H9 (cell line): ENCODE measurements around the gene KRT2. TPM values are rescaled to one million over a fixed set of nuclear protein-coding genes. Genes with fewer than 3 reads are reported as not detected.

Experiments
- DNase-seq: peaks from one replicate; pipeline ENCODE4 v3.0.0-alpha.2; 2017
- H2AFZ ChIP-seq: one replicate; pipeline ENCODE4 v1.6.1; 2013; ENCODE audit warnings: mild to moderate bottlenecking, low read length, control low read depth, moderate library complexity
- H2AK5ac ChIP-seq: 2 replicates; pipeline ENCODE4 v1.6.1; 2013; ENCODE audit warnings: low read length, control low read depth, mixed read lengths; ENCODE audit not compliant: insufficient read length
- H2BK120ac ChIP-seq: one replicate; pipeline ENCODE4 v1.6.1; 2013; ENCODE audit warnings: low read depth, mild to moderate bottlenecking, low read length, control low read depth, inconsistent platforms; ENCODE audit not compliant: poor library complexity, severe bottlenecking
- H2BK12ac ChIP-seq: 2 replicates; pipeline ENCODE4 v1.6.1; 2013; ENCODE audit warnings: low read length, control low read depth, mixed read lengths, low read depth; ENCODE audit not compliant: insufficient read length
- H2BK15ac ChIP-seq: 2 replicates; pipeline ENCODE4 v1.6.1; 2013; ENCODE audit warnings: low read depth, low read length, control low read depth
- H2BK20ac ChIP-seq: one replicate; pipeline ENCODE4 v1.6.1; 2013; ENCODE audit warnings: low read depth, mild to moderate bottlenecking, low read length, control low read depth, inconsistent platforms; ENCODE audit not compliant: poor library complexity, severe bottlenecking
- H2BK5ac ChIP-seq: 2 replicates; pipeline ENCODE4 v1.6.1; 2013; ENCODE audit warnings: low read length, control low read depth, mixed read lengths; ENCODE audit not compliant: insufficient read length
- H3K14ac ChIP-seq: 2 replicates; pipeline ENCODE4 v1.6.1; 2013; ENCODE audit warnings: low read length, control low read depth; ENCODE audit not compliant: insufficient read depth
- H3K18ac ChIP-seq: 2 replicates; pipeline ENCODE4 v1.6.1; 2013; ENCODE audit warnings: low read depth, mild to moderate bottlenecking, mixed read lengths, low read length, control low read depth; ENCODE audit not compliant: insufficient read length
- H3K23ac ChIP-seq: 2 replicates; pipeline ENCODE4 v1.6.1; 2013; ENCODE audit warnings: low read length, control low read depth, mixed read lengths, low read depth; ENCODE audit not compliant: insufficient read length
- H3K23me2 ChIP-seq: 2 replicates; pipeline ENCODE4 v1.6.1; 2013; ENCODE audit warnings: low read depth, mild to moderate bottlenecking, mixed read lengths, low read length, control low read depth; ENCODE audit not compliant: insufficient read length, poor library complexity, severe bottlenecking
- H3K27ac ChIP-seq: 2 replicates; pipeline ENCODE4 v1.5.1; 2013; ENCODE audit warnings: low read length, control low read depth, mixed read lengths, low read depth; ENCODE audit not compliant: insufficient read length
- H3K27me3 ChIP-seq: 2 replicates; pipeline ENCODE4 v1.6.1; 2013; ENCODE audit warnings: low read length, control low read depth, inconsistent platforms; ENCODE audit not compliant: insufficient read depth
- H3K4ac ChIP-seq: 2 replicates; pipeline ENCODE4 v1.6.1; 2013; ENCODE audit warnings: low read depth, mild to moderate bottlenecking, control low read depth, inconsistent platforms, low read length, moderate library complexity
- H3K4me1 ChIP-seq: 2 replicates; pipeline ENCODE4 v1.6.1; 2013; ENCODE audit warnings: low read length, control low read depth, inconsistent platforms; ENCODE audit not compliant: insufficient read depth
- H3K4me2 ChIP-seq: 2 replicates; pipeline ENCODE4 v1.6.1; 2013; ENCODE audit warnings: low read length, control low read depth, mixed read lengths; ENCODE audit not compliant: insufficient read length, insufficient read depth
- H3K56ac ChIP-seq: 2 replicates; pipeline ENCODE4 v1.6.1; 2013; ENCODE audit warnings: low read depth, mild to moderate bottlenecking, mixed read lengths, low read length, control low read depth; ENCODE audit not compliant: insufficient read length
- H3K79me1 ChIP-seq: 2 replicates; pipeline ENCODE4 v1.6.1; 2013; ENCODE audit warnings: low read depth, mild to moderate bottlenecking, moderate library complexity, low read length, control low read depth, inconsistent platforms; ENCODE audit not compliant: insufficient read depth, poor library complexity, severe bottlenecking
- H3K79me2 ChIP-seq: 2 replicates; pipeline ENCODE4 v1.6.1; 2013; ENCODE audit warnings: low read length, control low read depth, inconsistent platforms; ENCODE audit not compliant: insufficient read depth
- H3K9ac ChIP-seq: 2 replicates; pipeline ENCODE4 v1.6.1; 2013; ENCODE audit warnings: low read length, control low read depth, mixed read lengths; ENCODE audit not compliant: insufficient read length; ENCODE audit errors: extremely low read depth
- H3K9me3 ChIP-seq: one replicate; pipeline ENCODE4 v1.6.1; 2013; ENCODE audit warnings: low read depth, low read length, inconsistent platforms; ENCODE audit not compliant: control insufficient read depth
- H3T11ph ChIP-seq: one replicate; pipeline ENCODE4 v1.6.1; 2013; ENCODE audit warnings: mild to moderate bottlenecking, low read length, control low read depth, inconsistent platforms
- H4K20me1 ChIP-seq: one replicate; pipeline ENCODE4 v1.6.1; 2013; ENCODE audit not compliant: control insufficient read depth, insufficient read length, insufficient read depth
- H4K5ac ChIP-seq: 2 replicates; pipeline ENCODE4 v1.6.1; 2013; ENCODE audit warnings: low read depth, mild to moderate bottlenecking, mixed read lengths, low read length, control low read depth; ENCODE audit not compliant: insufficient read length
- H4K8ac ChIP-seq: replicated peaks from 2 replicates; pipeline ENCODE4 v1.6.1; 2013; ENCODE audit warnings: low read length, control low read depth, mixed read lengths, low read depth; ENCODE audit not compliant: insufficient read length
- H4K91ac ChIP-seq: 2 replicates; pipeline ENCODE4 v1.6.1; 2013; ENCODE audit warnings: low read depth, mild to moderate bottlenecking, moderate library complexity, mixed read lengths, low read length, control low read depth; ENCODE audit not compliant: insufficient read length
- H3K27ac Mint-ChIP-seq, 3 experiments: 2 replicates in 2 of 3; 3 replicates in 1 of 3; pipeline ENCODE4 v1.8.0; 2020 to 2021; ENCODE audit warnings: mixed read lengths in 3 of 3, mild to moderate bottlenecking in 1 of 3, moderate library complexity in 1 of 3
- H3K27me3 Mint-ChIP-seq: 2 replicates; pipeline ENCODE4 v1.8.0; 2021; ENCODE audit warnings: low read depth, mild to moderate bottlenecking, moderate library complexity, mixed read lengths
- H3K36me3 Mint-ChIP-seq, 3 experiments: 2 replicates in 2 of 3; 3 replicates in 1 of 3; pipeline ENCODE4 v1.8.0; 2020 to 2021; ENCODE audit warnings: low read depth in 3 of 3, mixed read lengths in 3 of 3; ENCODE audit not compliant: insufficient read depth in 1 of 3
- H3K4me1 Mint-ChIP-seq, 2 experiments: 2 replicates each; pipeline ENCODE4 v1.8.0; 2020; ENCODE audit warnings: mixed read lengths in 2 of 2
- H3K4me3 Mint-ChIP-seq, 2 experiments: 2 replicates in 1 of 2; 3 replicates in 1 of 2; pipeline ENCODE4 v1.8.0; 2020 to 2021; ENCODE audit warnings: mild to moderate bottlenecking in 2 of 2, mixed read lengths in 2 of 2, moderate library complexity in 1 of 2
- H3K9me3 Mint-ChIP-seq, 2 experiments: 2 replicates in 1 of 2; 3 replicates in 1 of 2; pipeline ENCODE4 v1.8.0; 2020; ENCODE audit warnings: mild to moderate bottlenecking in 2 of 2, mixed read lengths in 2 of 2, moderate library complexity in 1 of 2
- CTCF ChIP-seq: fragments of 200-600 bp; sonication (generic); conservative IDR thresholded peaks from 3 replicates; pipeline ENCODE4 v1.8.0; 2021; ENCODE audit warnings: antibody characterized with exemption, mild to moderate bottlenecking
- WGBS: extraction: QIAGEN DNeasy Blood & Tissue Kit; methylation state at CpG from one replicate; pipeline ENCODE4 v1.1.7; 2013; ENCODE audit warnings: missing lambda C conversion rate, low lambda C conversion rate, mixed read lengths; ENCODE audit not compliant: insufficient read length; ENCODE audit errors: extremely low coverage; 5-methylcytosine and 5-hydroxymethylcytosine counted together
- total RNA-seq: library from RNA; stranded (reverse); gene quantifications from 2 replicates; pipeline ENCODE4 v1.2.1, GENCODE V29; 2021

Gene KRT2
- total RNA-seq, 1 experiment from 2014 or later: not detected

DNA sequence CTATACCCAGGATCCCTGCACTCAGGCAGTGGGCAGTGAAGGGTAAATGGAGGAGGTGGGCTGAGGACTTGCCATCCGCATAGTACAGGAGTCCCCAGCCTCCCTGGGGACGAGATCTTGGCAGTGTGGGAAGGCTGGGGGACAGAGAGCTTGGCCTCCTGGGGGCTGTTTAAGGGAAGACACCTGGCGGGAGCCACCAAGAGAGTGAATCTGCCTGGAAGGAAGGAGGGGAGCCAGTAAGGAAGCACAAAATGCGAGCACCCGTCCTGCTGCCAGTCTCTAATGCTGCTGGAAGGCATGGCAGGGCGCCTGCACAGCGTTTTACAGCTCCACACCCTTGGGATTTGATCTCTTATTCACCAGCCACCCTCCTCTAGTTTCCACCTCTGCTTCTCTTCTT lies 7.4 kb upstream of the KRT2 start:
- H3K27me3 Mint-ChIP-seq: peaks cover 25% of the 10 kb centered on the region
- Histone ChIP-seq H2BK120ac (no peak overlapping the region), H4K91ac (no peak overlapping the region)

More for the DNA sequence above, 7.4 kb upstream of the KRT2 start:
- Histone ChIP-seq H3K4ac (no peak overlapping the region), H3K27ac (no peak overlapping the region), H2BK12ac (no peak overlapping the region), H2BK15ac (no peak overlapping the region), H3K9me3 (no peaks in the 10 kb centered on the region), H2AFZ (no peak overlapping the region), H3K18ac (no peak overlapping the region), H3K27me3 (no peaks in the 10 kb centered on the region), H3K23ac (no peak overlapping the region), H3T11ph (no peak overlapping the region), H4K5ac (no peak overlapping the region), H4K20me1 (peaks cover 2% of the 10 kb centered on the region), H3K79me2 (no peaks in the 10 kb centered on the region), H2BK5ac (no peak overlapping the region), H2AK5ac (no peak overlapping the region), H3K14ac (no peak overlapping the region), H3K79me1 (no peaks in the 10 kb centered on the region), H3K23me2 (no peaks in the 10 kb centered on the region), H3K9ac (no peak overlapping the region), H3K4me1 (no peaks in the 10 kb centered on the region), H3K56ac (no peak overlapping the region), H2BK20ac (no peak overlapping the region), H4K8ac (no peak overlapping the region), H3K4me2 (no peak overlapping the region)
- Mint-ChIP-seq H3K4me3 (no peak overlapping the region), H3K9me3 (no peaks in the 10 kb centered on the region), H3K4me1 (peaks cover 0 to 4% of the 10 kb centered on the region in 2 experiments; a peak in 2 of 4 replicates), H3K36me3 (no peaks in the 10 kb centered on the region), H3K27ac (peak overlapping the region in 1 of 3 experiments; percentile 60; a peak in 1 of 7 replicates)
- TF ChIP-seq CTCF: no peak
- no CpG with 5 or more reads among the region's 7 CpGs for WGBS
- no peak for DNase-seq
